Right cardiac atrium (tissue), 5 donors: ENCODE measurements around the gene OR2C3. TPM values are rescaled to one million over a fixed set of nuclear protein-coding genes. Genes with fewer than 3 reads are reported as not detected.

Experiments used
- polyA plus RNA-seq: library from polyadenylated mRNA; stranded (reverse); fragments of 200-250 nt; gene quantifications from one replicate; pipeline ENCODE4 v1.2.3, GENCODE V29; 2013
- total RNA-seq, 4 donors: library from RNA; stranded (reverse); fragmentation: NEBNext Ultra II Directional; extraction: Animal tissue kit (Norgen Biotek cat#: 25700); gene quantifications; one replicate each; pipeline ENCODE4 v1.2.1, GENCODE V29; 2021
- donor health status: healthy with polysubstance abuse.
- donor health status: DM: no; HTN: yes; CAD: no.
- donor health status: DM: no; HTN: no; CAD: no.
- donor health status: DM: no; HTN: yes; CAD: no; lungs with severe emphysema.
- donor health status: DM: yes; HTN: yes; CAD: no.

OR2C3 gene
- total and polyA plus RNA-seq, 5 donors, result 0.02 to 0.03 (median 0.03) TPM; not detected in 2

Other genes starting within 250 kb of the OR2C3 start
- 10 to 100 TPM; 16.9 to 19.5 (median 17.4) TPM for gene ZNF496, start 204.6 kb downstream of the OR2C3 start, total RNA-seq
- 7.9 TPM for gene ZNF496, start 204.6 kb downstream of the OR2C3 start, polyA plus RNA-seq
- 1 to 10 TPM in 2 of 4 donors, under 1 TPM in 2; 0.63 to 1.1 (median 1.00) TPM for gene NLRP3, start 120.3 kb downstream of the OR2C3 start, total RNA-seq
- 0.50 TPM for gene NLRP3, start 120.3 kb downstream of the OR2C3 start, polyA plus RNA-seq
- gene OR2B11, start 78.3 kb downstream of the OR2C3 start, total RNA-seq, result not detected
- gene OR2B11, start 78.3 kb downstream of the OR2C3 start, polyA plus RNA-seq, result not detected
- under 1 TPM in 2 of 4 donors, not detected in 2; 0.09 to 0.17 TPM for gene GCSAML, start 12.7 kb upstream of the OR2C3 start, total RNA-seq
- gene GCSAML, start 12.7 kb upstream of the OR2C3 start, polyA plus RNA-seq, result not detected
- gene OR2G2, start 51.9 kb upstream of the OR2C3 start, total RNA-seq, result not detected
- gene OR2G2, start 51.9 kb upstream of the OR2C3 start, polyA plus RNA-seq, result not detected
- gene OR2G3, start 69.1 kb upstream of the OR2C3 start, total RNA-seq, result not detected
- not detected for gene OR2G3, start 69.1 kb upstream of the OR2C3 start, polyA plus RNA-seq
- not detected for gene OR13G1, start 143.3 kb upstream of the OR2C3 start, total RNA-seq
- not detected for gene OR13G1, start 143.3 kb upstream of the OR2C3 start, polyA plus RNA-seq
- gene OR6F1, start 180.2 kb upstream of the OR2C3 start, total RNA-seq, result not detected
- not detected for gene OR6F1, start 180.2 kb upstream of the OR2C3 start, polyA plus RNA-seq
- gene OR14K1, start 202.2 kb upstream of the OR2C3 start, total RNA-seq, result not detected
- gene OR14K1, start 202.2 kb upstream of the OR2C3 start, polyA plus RNA-seq, result not detected
- not detected for gene OR14A2, start 211.7 kb upstream of the OR2C3 start, total RNA-seq
- gene OR14A2, start 211.7 kb upstream of the OR2C3 start, polyA plus RNA-seq, result not detected
- gene OR1C1, start 224.1 kb upstream of the OR2C3 start, total RNA-seq, result not detected
- gene OR1C1, start 224.1 kb upstream of the OR2C3 start, polyA plus RNA-seq, result not detected